Measurements from ENCODE around the gene ALDH4A1. TPM values are rescaled to one million over a fixed set of nuclear protein-coding genes. Genes with fewer than 3 reads are reported as not detected.

ALDH4A1 gene
- total RNA-seq, 2 donors from 2014 or later, result 9.6 to 24.2 TPM

- H3K9me3 ChIP-seq, result no peaks in the 10 kb centered on the region
- H3K4me1 ChIP-seq (ENCODE audit: control insufficient read depth in 1 of 2, low read depth in 2 of 2), result peaks cover 30 to 60% of the 10 kb centered on the region in 2 donors
- DNase-seq (ENCODE audit: low spot score) (no peak), ATAC-seq (ENCODE audit: insufficient number of reproducible peaks, low FRiP score, low read depth) (no peak)
- no peaks in the 10 kb centered on the region for H3K27me3 ChIP-seq (replicated peaks; ENCODE audit: insufficient read depth)
- TF ChIP-seq, protein P1, sequence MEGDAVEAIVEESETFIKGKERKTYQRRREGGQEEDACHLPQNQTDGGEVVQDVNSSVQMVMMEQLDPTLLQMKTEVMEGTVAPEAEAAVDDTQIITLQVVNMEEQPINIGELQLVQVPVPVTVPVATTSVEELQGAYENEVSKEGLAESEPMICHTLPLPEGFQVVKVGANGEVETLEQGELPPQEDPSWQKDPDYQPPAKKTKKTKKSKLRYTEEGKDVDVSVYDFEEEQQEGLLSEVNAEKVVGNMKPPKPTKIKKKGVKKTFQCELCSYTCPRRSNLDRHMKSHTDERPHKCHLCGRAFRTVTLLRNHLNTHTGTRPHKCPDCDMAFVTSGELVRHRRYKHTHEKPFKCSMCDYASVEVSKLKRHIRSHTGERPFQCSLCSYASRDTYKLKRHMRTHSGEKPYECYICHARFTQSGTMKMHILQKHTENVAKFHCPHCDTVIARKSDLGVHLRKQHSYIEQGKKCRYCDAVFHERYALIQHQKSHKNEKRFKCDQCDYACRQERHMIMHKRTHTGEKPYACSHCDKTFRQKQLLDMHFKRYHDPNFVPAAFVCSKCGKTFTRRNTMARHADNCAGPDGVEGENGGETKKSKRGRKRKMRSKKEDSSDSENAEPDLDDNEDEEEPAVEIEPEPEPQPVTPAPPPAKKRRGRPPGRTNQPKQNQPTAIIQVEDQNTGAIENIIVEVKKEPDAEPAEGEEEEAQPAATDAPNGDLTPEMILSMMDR (IDR thresholded peaks at IDR 0.05), result no peak
- no peak overlapping the region for H3K27ac ChIP-seq
- H3K4me3 ChIP-seq, result no peak overlapping the region
- peaks cover 3% of the 10 kb centered on the region for H3K36me3 ChIP-seq
Measured at GRCh38 chr1:18938707-18939070, 36.3 kb upstream of the ALDH4A1 start.

GRCh38 chr1:18938008-18938706 is 35.8 kb upstream of the ALDH4A1 start:
- ATAC-seq (ENCODE audit: insufficient number of reproducible peaks, low FRiP score, low read depth) (no peak), DNase-seq (ENCODE audit: low spot score) (no peak)
- no peaks in the 10 kb centered on the region for H3K9me3 ChIP-seq
- peaks cover 3% of the 10 kb centered on the region for H3K36me3 ChIP-seq
- H3K4me3 ChIP-seq, result no peak overlapping the region
- H3K27ac ChIP-seq, result no peak overlapping the region
- H3K4me1 ChIP-seq (ENCODE audit: control insufficient read depth in 1 of 2, low read depth in 2 of 2), result peaks cover 30 to 65% of the 10 kb centered on the region in 2 donors
- no peaks in the 10 kb centered on the region for H3K27me3 ChIP-seq (replicated peaks; ENCODE audit: insufficient read depth)
- TF ChIP-seq, protein P1 (IDR thresholded peaks at IDR 0.05), result no peak

DNA sequence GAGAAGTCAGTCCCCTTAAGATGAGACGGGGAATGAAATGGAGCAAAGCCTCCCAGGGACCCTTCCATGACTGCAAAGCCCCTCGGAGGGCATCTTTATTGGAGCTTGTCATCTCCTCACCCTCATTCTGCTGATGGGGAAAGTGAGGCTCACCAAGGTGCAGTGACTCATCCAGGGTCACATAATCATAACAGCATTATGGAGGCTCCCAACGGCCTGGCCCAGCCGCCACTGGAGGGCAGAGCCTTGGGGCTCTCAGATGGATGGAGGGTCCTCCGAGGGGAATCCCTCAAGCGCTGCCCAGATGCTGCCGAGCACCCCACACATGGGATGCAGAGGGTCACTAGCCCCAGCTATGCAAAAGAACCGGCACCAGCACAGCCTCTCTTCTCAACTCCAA is 35.2 kb upstream of the ALDH4A1 start:
- no peak for DNase-seq (ENCODE audit: low spot score)
- Histone ChIP-seq H3K27me3 (replicated peaks; ENCODE audit: insufficient read depth) (no peaks in the 10 kb centered on the region), H3K4me1 (ENCODE audit: control insufficient read depth in 1 of 2, low read depth in 2 of 2) (peaks cover 31 to 66% of the 10 kb centered on the region in 2 donors), H3K9me3 (no peaks in the 10 kb centered on the region), H3K27ac (no peak overlapping the region), H3K4me3 (no peak overlapping the region), H3K36me3 (peaks cover 3% of the 10 kb centered on the region)
- ATAC-seq (ENCODE audit: insufficient number of reproducible peaks, low FRiP score, low read depth), result no peak
- TF ChIP-seq, protein P1 (IDR thresholded peaks at IDR 0.05), result no peak

DNA sequence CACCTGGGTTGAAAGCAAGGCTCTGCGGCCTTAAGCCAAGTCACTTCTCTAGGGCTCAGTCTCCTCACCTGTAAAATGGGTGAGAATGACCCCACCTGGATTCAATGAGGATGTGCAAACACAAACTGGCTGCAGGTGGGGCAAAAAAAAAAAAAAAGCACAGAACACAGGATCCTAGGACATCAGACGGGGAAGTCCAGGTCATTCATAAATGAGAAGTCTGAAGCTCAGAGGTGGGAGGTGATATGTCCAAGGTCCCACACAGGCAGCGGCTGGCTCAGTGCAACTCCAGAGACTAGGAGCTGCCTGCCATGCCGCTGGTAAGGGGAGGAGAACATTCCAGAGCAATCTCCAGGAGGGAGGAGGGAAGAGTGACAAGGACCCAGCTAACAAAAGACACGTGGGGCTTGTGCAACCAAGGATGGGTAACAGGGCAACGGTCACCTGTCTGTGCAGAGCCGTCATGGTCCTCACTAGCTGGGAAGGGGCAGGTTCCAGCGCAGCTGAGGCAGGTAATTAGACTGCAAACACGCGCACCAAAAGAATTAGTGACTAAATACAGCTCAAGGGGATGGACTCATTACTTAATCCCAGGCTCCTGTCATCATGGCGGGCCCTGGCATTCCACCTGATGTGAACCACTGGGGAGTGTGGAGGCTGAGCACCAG is 34.6 kb upstream of the ALDH4A1 start:
- Histone ChIP-seq H3K27me3 (replicated peaks; ENCODE audit: insufficient read depth) (no peaks in the 10 kb centered on the region), H3K4me1 (ENCODE audit: control insufficient read depth in 1 of 2, low read depth in 2 of 2) (peaks cover 26 to 66% of the 10 kb centered on the region in 2 donors)

GRCh38 chr1:18936471-18936813 is 34.1 kb upstream of the ALDH4A1 start:
- Histone ChIP-seq H3K9me3 (no peaks in the 10 kb centered on the region), H3K27me3 (replicated peaks; ENCODE audit: insufficient read depth) (no peaks in the 10 kb centered on the region), H3K27ac (no peak overlapping the region), H3K4me3 (no peak overlapping the region), H3K36me3 (peaks cover 3% of the 10 kb centered on the region), H3K4me1 (ENCODE audit: control insufficient read depth in 1 of 2, low read depth in 2 of 2) (peaks cover 20 to 65% of the 10 kb centered on the region in 2 donors)
- DNase-seq (ENCODE audit: low spot score), result no peak
- TF ChIP-seq, protein P1 (IDR thresholded peaks at IDR 0.05), result no peak
- ATAC-seq (ENCODE audit: insufficient number of reproducible peaks, low FRiP score, low read depth), result no peak

More for the DNA sequence above, 34.6 kb upstream of the ALDH4A1 start:
- Histone ChIP-seq H3K36me3 (peaks cover 3% of the 10 kb centered on the region), H3K4me3 (no peak overlapping the region), H3K9me3 (no peaks in the 10 kb centered on the region), H3K27ac (no peak overlapping the region)
- DNase-seq (ENCODE audit: low spot score), result no peak
- no peak for ATAC-seq (ENCODE audit: insufficient number of reproducible peaks, low FRiP score, low read depth)
- TF ChIP-seq, protein P1 (IDR thresholded peaks at IDR 0.05), result no peak
